GM12878 (cell line): ENCODE results near the gene NKAIN2. TPM values are rescaled to one million over a fixed set of nuclear protein-coding genes. Genes with fewer than 3 reads are reported as not detected.

Source experiments
- ATAC-seq: fragments of 200-7000 bp; cut with Tn5 transposase; 3 replicates; pipeline ENCODE4 v1.9.1; 2020; ENCODE audit warnings: mild to moderate bottlenecking, moderate library complexity
- BruUV-seq: library from RNA; stranded (reverse); fragments of 400-500 nt; replicated peaks from 2 replicates; lab custom pipeline; 2021; lab: Mats Ljungman, UMichigan
- CTCF ChIA-PET: fragments of 300-600 bp; sonication (Branson Sonifier 250); formaldehyde crosslinking; extraction: SDS; loops from one replicate; lab custom pipeline; 2021; ENCODE audit warnings: inconsistent platforms; lab: Yijun Ruan, JAX
- POLR2A ChIA-PET: fragments of 350-600 bp; formaldehyde crosslinking; extraction: SDS; loops from one replicate; lab custom pipeline; 2021; ENCODE audit warnings: inconsistent platforms; lab: Charles Lee
- RAD21 ChIA-PET: fragments of 300-600 bp; sonication (Branson Sonifier 250); formaldehyde crosslinking; loops from one replicate; lab custom pipeline; 2023; ENCODE audit warnings: antibody characterized with exemption; ENCODE audit not compliant: unreplicated experiment; lab: Charles Lee
- SMC1A ChIA-PET: fragments of 300-600 bp; sonication (Branson Sonifier 250); formaldehyde crosslinking; loops from one replicate; lab custom pipeline; 2023; ENCODE audit not compliant: unreplicated experiment, uncharacterized antibody; lab: Charles Lee
- DNase-seq: peaks from one replicate; pipeline ENCODE4 v3.0.0-alpha.2; 2011; ENCODE audit warnings: low read depth, low spot score
- FAIRE-seq: peaks from 3 replicates; lab custom pipeline; 2011; peaks lifted over from hg19 to GRCh38; lab: Jason Lieb, UNC
- H2AFZ ChIP-seq: 2 replicates; pipeline ENCODE4 v1.6.0; 2011; ENCODE audit warnings: low read depth, low read length, control low read depth; ENCODE audit not compliant: control insufficient read depth
- H3K27ac ChIP-seq: 2 replicates; pipeline ENCODE4 v1.5.1; 2011; ENCODE audit warnings: control low read depth; ENCODE audit not compliant: control insufficient read depth, insufficient read depth
- H3K27me3 ChIP-seq, 2 experiments: replicated peaks in 1 of 2; 2 replicates each; pipeline versions ENCODE4 v1.6.0 to v1.6.1; 2011; ENCODE audit warnings: low read length in 1 of 2; ENCODE audit not compliant: control insufficient read depth in 2 of 2, insufficient read depth in 2 of 2
- H3K36me3 ChIP-seq, 2 experiments: 2 replicates each; pipeline ENCODE4 v1.5.1; 2011; ENCODE audit warnings: low read length in 1 of 2; ENCODE audit not compliant: control insufficient read depth in 2 of 2, insufficient read depth in 2 of 2
- H3K4me1 ChIP-seq: 2 replicates; pipeline ENCODE4 v1.6.1; 2011; ENCODE audit warnings: mild to moderate bottlenecking, low read length, moderate library complexity, mixed read lengths; ENCODE audit not compliant: control insufficient read depth, insufficient read depth
- H3K4me2 ChIP-seq: 2 replicates; pipeline ENCODE4 v1.6.0; 2011; ENCODE audit warnings: control low read depth; ENCODE audit not compliant: control insufficient read depth, insufficient read depth
- H3K4me3 ChIP-seq: fragments of 200-600 bp; sonication (generic); 2 replicates; pipeline ENCODE4 v1.5.1; 2016
- H3K79me2 ChIP-seq: 2 replicates; pipeline ENCODE4 v1.6.0; 2011; ENCODE audit warnings: low read length; ENCODE audit not compliant: control insufficient read depth, insufficient read depth
- H3K9ac ChIP-seq: 2 replicates; pipeline ENCODE4 v1.8.0; 2011; ENCODE audit warnings: low read length, control low read depth, mixed read lengths; ENCODE audit not compliant: control insufficient read depth, insufficient read depth
- H3K9me3 ChIP-seq: replicated peaks from 3 replicates; pipeline ENCODE4 v1.5.1; 2011; ENCODE audit warnings: mild to moderate bottlenecking, low read length; ENCODE audit not compliant: control insufficient read depth, insufficient read depth
- H4K20me1 ChIP-seq: 2 replicates; pipeline ENCODE4 v1.6.0; 2011; ENCODE audit not compliant: control insufficient read depth, insufficient read depth
- CHD4 ChIP-seq: fragments of 200-600 bp; sonication (generic); IDR thresholded peaks from 2 replicates; pipeline ENCODE4 v1.6.1; 2016; ENCODE audit warnings: mild to moderate bottlenecking
- CREB1 ChIP-seq: IDR thresholded peaks from 2 replicates; pipeline ENCODE4 v1.6.1; 2012; ENCODE audit warnings: low read depth, mild to moderate bottlenecking, inconsistent platforms
- CREM ChIP-seq: IDR thresholded peaks from 2 replicates; pipeline ENCODE4 v1.6.1; 2014; ENCODE audit warnings: antibody characterized with exemption, low read depth
- ETV6 ChIP-seq, 2 experiments: fragments of 450-650 bp in 1 of 2; IDR thresholded peaks in 1 of 2; conservative IDR thresholded peaks in 1 of 2; 2 replicates each; pipeline ENCODE4 v1.6.1; 2014; ENCODE audit warnings: antibody characterized with exemption in 1 of 2, borderline replicate concordance in 1 of 2, low read depth in 1 of 2, mild to moderate bottlenecking in 1 of 2, moderate library complexity in 1 of 2
- FOXK2 ChIP-seq: fragments of 450-650 bp; IDR thresholded peaks from 2 replicates; pipeline ENCODE4 v1.6.1; 2017; ENCODE audit warnings: mild to moderate bottlenecking, moderate library complexity
- IKZF2 ChIP-seq, 2 experiments: fragments of 450-650 bp; IDR thresholded peaks; 2 replicates each; pipeline ENCODE4 v1.6.1; 2017; ENCODE audit warnings: mild to moderate bottlenecking in 2 of 2, moderate library complexity in 2 of 2
- MEF2A ChIP-seq: IDR thresholded peaks from 2 replicates; pipeline ENCODE4 v1.6.1; 2011; ENCODE audit warnings: low read depth, mild to moderate bottlenecking, low read length, moderate library complexity; ENCODE audit not compliant: insufficient read depth
- POLR2A ChIP-seq: IDR thresholded peaks from 2 replicates; pipeline ENCODE4 v1.6.1; 2011; ENCODE audit warnings: low read depth, mild to moderate bottlenecking, low read length
- RAD51 ChIP-seq: fragments of 450-650 bp; IDR thresholded peaks from 2 replicates; pipeline ENCODE4 v1.6.1; 2016; ENCODE audit warnings: moderate library complexity, mild to moderate bottlenecking, inconsistent platforms
- RBBP5 ChIP-seq: fragments of 200-600 bp; sonication (generic); conservative IDR thresholded peaks from 2 replicates; pipeline ENCODE4 v1.6.1; 2016
- SMAD1 ChIP-seq: fragments of 450-650 bp; IDR thresholded peaks from 2 replicates; pipeline ENCODE4 v1.6.1; 2018; ENCODE audit warnings: mild to moderate bottlenecking, low read depth; ENCODE audit not compliant: partially characterized antibody
- TCF12 ChIP-seq: IDR thresholded peaks from 2 replicates; pipeline ENCODE4 v1.6.1; 2011; ENCODE audit warnings: low read depth, mild to moderate bottlenecking, low read length
- TCF7 ChIP-seq: IDR thresholded peaks from 2 replicates; pipeline ENCODE4 v1.6.1; 2014; ENCODE audit warnings: antibody characterized with exemption, borderline replicate concordance
- ZNF274 ChIP-seq: IDR thresholded peaks from one replicate; pipeline ENCODE4 v1.8.0; 2011; ENCODE audit not compliant: insufficient read length, insufficient read depth
- WGBS: methylation state at CpG from one replicate; pipeline ENCODE4 v1.1.6; 2016; ENCODE audit warnings: low lambda C conversion rate; ENCODE audit not compliant: insufficient replicate concordance, insufficient coverage; ENCODE audit errors: missing lambda C conversion rate; 5-methylcytosine and 5-hydroxymethylcytosine counted together
- in situ Hi-C: fragments of 300-500 bp; cut with MboI; formaldehyde crosslinking; loops from 9 replicates; pipeline ENCODE4 v1.14.3; 2018; ENCODE audit warnings: mixed read lengths
- intact Hi-C: fragments of 100-400 bp; cut with micrococcal nuclease; formaldehyde crosslinking; loops from one replicate; pipeline ENCODE4 v1.14.2; 2022; ENCODE audit not compliant: unreplicated experiment
- polyA plus RNA-seq, 11 experiments: library from polyadenylated mRNA; depleted of rRNA in 4 of 11; unstranded in 6 of 11; stranded (reverse) in 5 of 11; fragments of >200 nt; fragmentation: Nextera tagmentation in 4 of 11; fragmentation: Illumina TruSeq in 1 of 11; extraction: Ambion mirVana in 4 of 11; extraction: Trizol in 1 of 11; gene quantifications; 1 replicate in 1 of 11; 2 replicates in 10 of 11; pipeline versions ENCODE4 v1.2.1 to v1.2.3, GENCODE V29; 2011 to 2016; ENCODE audit warnings: inconsistent platforms in 2 of 11, missing spikeins in 2 of 11, low read depth in 1 of 11
- total RNA-seq, 4 experiments: library from RNA; depleted of rRNA in 3 of 4; stranded (reverse); fragments of >200 nt in 3 of 4; fragmentation: Illumina TruSeq in 1 of 4; extraction: Trizol in 1 of 4; gene quantifications; 2 replicates each; pipeline versions ENCODE4 v1.2.1 to v1.2.3, GENCODE V29; 2013 to 2021
- TF ChIP-seq, protein P1 (sequence below): IDR thresholded peaks from 2 replicates; pipeline ENCODE4 v1.6.1; 2012; ENCODE audit warnings: improper control_type of control experiment, low read depth, low read length; ENCODE audit not compliant: insufficient replicate concordance
- TF ChIP-seq, protein P2 (sequence below): IDR thresholded peaks from 2 replicates; pipeline ENCODE4 v1.6.1; 2012; ENCODE audit warnings: low read depth, low read length, improper control_type of control experiment

NKAIN2 gene
- total and polyA plus RNA-seq, 10 of the 15 experiments (the other 5 are each of a cell fraction or from before 2014, with no cell fraction given) = not detected

DNA sequence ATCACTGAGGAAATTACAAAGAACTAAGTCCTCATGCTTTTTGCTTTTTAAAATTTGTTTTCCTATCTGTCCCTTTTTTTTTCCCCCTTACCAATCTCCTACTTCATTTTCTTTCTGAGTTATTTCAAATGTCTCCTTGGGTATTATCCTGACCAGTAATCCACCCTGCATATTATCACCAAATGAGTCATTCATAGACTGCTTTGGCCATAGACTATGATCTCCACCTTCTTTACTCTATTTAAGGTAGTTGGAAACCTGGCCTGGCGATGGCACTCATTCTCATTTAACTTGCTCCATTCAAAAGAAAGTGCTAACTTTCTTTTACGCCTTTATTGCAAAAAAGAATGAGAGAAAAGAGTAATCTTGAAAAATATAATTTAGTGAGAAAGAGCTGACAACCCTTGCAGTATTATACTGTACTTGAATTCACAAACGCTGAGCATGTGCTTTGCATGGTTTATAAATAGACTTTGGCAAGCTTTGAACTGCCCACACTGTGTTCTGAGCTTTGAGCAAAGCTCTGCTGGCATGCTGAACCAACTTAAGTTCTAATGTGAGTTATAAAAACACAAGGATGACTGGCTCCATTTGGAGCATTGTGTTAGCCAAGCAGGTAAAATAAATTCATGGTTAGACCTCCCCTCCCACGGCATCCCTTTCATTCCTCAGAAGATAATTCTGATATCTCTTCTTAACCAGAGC is 198.9 kb downstream of the NKAIN2 start:
- in situ Hi-C loops = no loop called here
- no peaks in the 10 kb centered on the region for H3K79me2 ChIP-seq
- POLR2A ChIA-PET = no interaction called here
- H3K27me3 ChIP-seq = no peaks in the 10 kb centered on the region
- H3K36me3 ChIP-seq = no peaks in the 10 kb centered on the region
- intact Hi-C loops = no loop called here
- FAIRE-seq = no peak
- CTCF ChIA-PET = no interaction called here
- no peak overlapping the region for H3K4me3 ChIP-seq
- no peak overlapping the region for H3K9ac ChIP-seq
- ATAC-seq = no peak
- no peaks in the 10 kb centered on the region for H3K4me1 ChIP-seq
- 28% methylated on average over 4 of the region's 4 CpGs for WGBS
- H3K4me2 ChIP-seq = no peak overlapping the region
- no peaks in the 10 kb centered on the region for H3K9me3 ChIP-seq
- SMC1A ChIA-PET = no interaction called here
- no TSS peak for BruUV-seq
- H2AFZ ChIP-seq = no peak overlapping the region
- no peak for DNase-seq
- no peak overlapping the region for H3K27ac ChIP-seq
- RAD21 ChIA-PET = no interaction called here
- no peaks in the 10 kb centered on the region for H4K20me1 ChIP-seq
- TF ChIP-seq CHD4 (no peak), POLR2A (no peak), FOXK2 (no peak), ZNF274 (no peak), RAD51 (no peak), MEF2A (no peak), RBBP5 (no peak), TCF12 (no peak), IKZF2 (IDR thresholded peaks at IDR 0.05) (no peak), SMAD1 (no peak), CREB1 (no peak), ETV6 (conservative IDR thresholded peaks at IDR 0.05 in 1 of 2, IDR thresholded peaks at IDR 0.05 in 1 of 2; ENCODE audit: borderline replicate concordance in 1 of 2, low read depth in 1 of 2) (no peak), TCF7 (no peak), CREM (no peak)
- TF ChIP-seq, protein P1, sequence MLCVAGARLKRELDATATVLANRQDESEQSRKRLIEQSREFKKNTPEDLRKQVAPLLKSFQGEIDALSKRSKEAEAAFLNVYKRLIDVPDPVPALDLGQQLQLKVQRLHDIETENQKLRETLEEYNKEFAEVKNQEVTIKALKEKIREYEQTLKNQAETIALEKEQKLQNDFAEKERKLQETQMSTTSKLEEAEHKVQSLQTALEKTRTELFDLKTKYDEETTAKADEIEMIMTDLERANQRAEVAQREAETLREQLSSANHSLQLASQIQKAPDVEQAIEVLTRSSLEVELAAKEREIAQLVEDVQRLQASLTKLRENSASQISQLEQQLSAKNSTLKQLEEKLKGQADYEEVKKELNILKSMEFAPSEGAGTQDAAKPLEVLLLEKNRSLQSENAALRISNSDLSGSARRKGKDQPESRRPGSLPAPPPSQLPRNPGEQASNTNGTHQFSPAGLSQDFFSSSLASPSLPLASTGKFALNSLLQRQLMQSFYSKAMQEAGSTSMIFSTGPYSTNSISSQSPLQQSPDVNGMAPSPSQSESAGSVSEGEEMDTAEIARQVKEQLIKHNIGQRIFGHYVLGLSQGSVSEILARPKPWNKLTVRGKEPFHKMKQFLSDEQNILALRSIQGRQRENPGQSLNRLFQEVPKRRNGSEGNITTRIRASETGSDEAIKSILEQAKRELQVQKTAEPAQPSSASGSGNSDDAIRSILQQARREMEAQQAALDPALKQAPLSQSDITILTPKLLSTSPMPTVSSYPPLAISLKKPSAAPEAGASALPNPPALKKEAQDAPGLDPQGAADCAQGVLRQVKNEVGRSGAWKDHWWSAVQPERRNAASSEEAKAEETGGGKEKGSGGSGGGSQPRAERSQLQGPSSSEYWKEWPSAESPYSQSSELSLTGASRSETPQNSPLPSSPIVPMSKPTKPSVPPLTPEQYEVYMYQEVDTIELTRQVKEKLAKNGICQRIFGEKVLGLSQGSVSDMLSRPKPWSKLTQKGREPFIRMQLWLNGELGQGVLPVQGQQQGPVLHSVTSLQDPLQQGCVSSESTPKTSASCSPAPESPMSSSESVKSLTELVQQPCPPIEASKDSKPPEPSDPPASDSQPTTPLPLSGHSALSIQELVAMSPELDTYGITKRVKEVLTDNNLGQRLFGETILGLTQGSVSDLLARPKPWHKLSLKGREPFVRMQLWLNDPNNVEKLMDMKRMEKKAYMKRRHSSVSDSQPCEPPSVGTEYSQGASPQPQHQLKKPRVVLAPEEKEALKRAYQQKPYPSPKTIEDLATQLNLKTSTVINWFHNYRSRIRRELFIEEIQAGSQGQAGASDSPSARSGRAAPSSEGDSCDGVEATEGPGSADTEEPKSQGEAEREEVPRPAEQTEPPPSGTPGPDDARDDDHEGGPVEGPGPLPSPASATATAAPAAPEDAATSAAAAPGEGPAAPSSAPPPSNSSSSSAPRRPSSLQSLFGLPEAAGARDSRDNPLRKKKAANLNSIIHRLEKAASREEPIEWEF = no peak
- TF ChIP-seq, protein P2, sequence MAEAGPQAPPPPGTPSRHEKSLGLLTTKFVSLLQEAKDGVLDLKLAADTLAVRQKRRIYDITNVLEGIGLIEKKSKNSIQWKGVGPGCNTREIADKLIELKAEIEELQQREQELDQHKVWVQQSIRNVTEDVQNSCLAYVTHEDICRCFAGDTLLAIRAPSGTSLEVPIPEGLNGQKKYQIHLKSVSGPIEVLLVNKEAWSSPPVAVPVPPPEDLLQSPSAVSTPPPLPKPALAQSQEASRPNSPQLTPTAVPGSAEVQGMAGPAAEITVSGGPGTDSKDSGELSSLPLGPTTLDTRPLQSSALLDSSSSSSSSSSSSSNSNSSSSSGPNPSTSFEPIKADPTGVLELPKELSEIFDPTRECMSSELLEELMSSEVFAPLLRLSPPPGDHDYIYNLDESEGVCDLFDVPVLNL = no peak
